ENCODE data around the gene BCO1.

- TF ChIP-seq POLR2AphosphoS5 (IDR thresholded peaks at IDR 0.05; ENCODE audit: low read depth, low read length), result no peak
- no peak for TF ChIP-seq POLR2A (IDR thresholded peaks at IDR 0.05; ENCODE audit: low read depth, low read length)
These were observed 27.4 kb downstream of the BCO1 start for GRCh38 chr16:81265658-81266451.

Data from GM12892 (cell line).